Peyer's patch (tissue), 4 donors: ENCODE results near the gene CPT1B. TPM values are rescaled to one million over a fixed set of nuclear protein-coding genes. Genes with fewer than 3 reads are reported as not detected.

Source experiments
- DNase-seq, 3 donors: peaks; one replicate each; pipeline ENCODE4 v3.0.0-alpha.2; 2017 to 2019
- H3K27ac ChIP-seq, 4 donors: fragments of 200-600 bp; sonication (generic); one replicate each; pipeline ENCODE4 v1.5.1; 2016 to 2019
- H3K27me3 ChIP-seq, 2 donors: fragments of 200-600 bp; sonication (generic); one replicate each; pipeline ENCODE4 v1.5.1; 2019
- H3K36me3 ChIP-seq, 3 donors: fragments of 200-600 bp; sonication (generic); one replicate each; pipeline ENCODE4 v1.5.1; 2016 to 2019
- H3K4me1 ChIP-seq, 4 donors: fragments of 200-600 bp; sonication (generic); one replicate each; pipeline ENCODE4 v1.5.1; 2016 to 2019
- H3K4me3 ChIP-seq, 4 donors: fragments of 200-600 bp; sonication (generic); 1 replicate in 3 of 4; 2 replicates in 1 of 4; pipeline ENCODE4 v1.5.1; 2016 to 2019; ENCODE audit warnings: mild to moderate bottlenecking in 1 of 4
- H3K9me3 ChIP-seq, 4 donors: fragments of 200-600 bp; sonication (generic); one replicate each; pipeline ENCODE4 v1.5.1; 2016 to 2019; ENCODE audit warnings: mild to moderate bottlenecking in 1 of 4
- CTCF ChIP-seq, 6 experiments: fragments of 450-650 bp in 4 of 6; fragments of 200-600 bp in 2 of 6; sonication (generic) in 1 of 6; IDR thresholded peaks; one replicate each; pipeline ENCODE4 v1.5.1; 2017 to 2019; ENCODE audit warnings: antibody characterized with exemption in 6 of 6, mild to moderate bottlenecking in 3 of 6, moderate library complexity in 1 of 6
- POLR2A ChIP-seq, 2 donors: fragments of 450-650 bp; IDR thresholded peaks; one replicate each; pipeline ENCODE4 v1.5.1; 2017; ENCODE audit warnings: antibody characterized with exemption in 2 of 2, mild to moderate bottlenecking in 2 of 2, moderate library complexity in 2 of 2
- total RNA-seq, 4 donors: library from RNA; depleted of rRNA; stranded (reverse); fragments of >200 nt; gene quantifications; one replicate each; pipeline ENCODE4 v1.1.0, GENCODE V29; 2016

CPT1B gene
- total RNA-seq, 4 donors from 2014 or later: 51.2 to 133 (median 56.5) TPM

GRCh38 chr22:50607659-50608020, 29.4 kb upstream of the CPT1B start:
- peaks cover 0 to 16% of the 10 kb centered on the region in 2 donors for H3K27me3 ChIP-seq
- TF ChIP-seq POLR2A (IDR thresholded peaks at IDR 0.05): no peak
- TF ChIP-seq CTCF (IDR thresholded peaks at IDR 0.05): no peak
- H3K9me3 ChIP-seq: no peaks in the 10 kb centered on the region
- H3K4me3 ChIP-seq: no peak overlapping the region
- no peaks in the 10 kb centered on the region for H3K36me3 ChIP-seq
- peaks cover 0 to 5% (median 0%) of the 10 kb centered on the region in 4 donors for H3K4me1 ChIP-seq
- H3K27ac ChIP-seq: no peak overlapping the region
- no peak for DNase-seq

GRCh38 chr22:50606946-50607658, 28.9 kb upstream of the CPT1B start:
- no peak overlapping the region for H3K27ac ChIP-seq
- no peaks in the 10 kb centered on the region for H3K9me3 ChIP-seq
- H3K4me1 ChIP-seq: no peaks in the 10 kb centered on the region
- H3K36me3 ChIP-seq: no peaks in the 10 kb centered on the region
- H3K4me3 ChIP-seq: no peak overlapping the region
- TF ChIP-seq CTCF (IDR thresholded peaks at IDR 0.05) (no peak), POLR2A (IDR thresholded peaks at IDR 0.05) (no peak)
- no peak for DNase-seq
- peaks cover 0 to 18% of the 10 kb centered on the region in 2 donors for H3K27me3 ChIP-seq

DNA sequence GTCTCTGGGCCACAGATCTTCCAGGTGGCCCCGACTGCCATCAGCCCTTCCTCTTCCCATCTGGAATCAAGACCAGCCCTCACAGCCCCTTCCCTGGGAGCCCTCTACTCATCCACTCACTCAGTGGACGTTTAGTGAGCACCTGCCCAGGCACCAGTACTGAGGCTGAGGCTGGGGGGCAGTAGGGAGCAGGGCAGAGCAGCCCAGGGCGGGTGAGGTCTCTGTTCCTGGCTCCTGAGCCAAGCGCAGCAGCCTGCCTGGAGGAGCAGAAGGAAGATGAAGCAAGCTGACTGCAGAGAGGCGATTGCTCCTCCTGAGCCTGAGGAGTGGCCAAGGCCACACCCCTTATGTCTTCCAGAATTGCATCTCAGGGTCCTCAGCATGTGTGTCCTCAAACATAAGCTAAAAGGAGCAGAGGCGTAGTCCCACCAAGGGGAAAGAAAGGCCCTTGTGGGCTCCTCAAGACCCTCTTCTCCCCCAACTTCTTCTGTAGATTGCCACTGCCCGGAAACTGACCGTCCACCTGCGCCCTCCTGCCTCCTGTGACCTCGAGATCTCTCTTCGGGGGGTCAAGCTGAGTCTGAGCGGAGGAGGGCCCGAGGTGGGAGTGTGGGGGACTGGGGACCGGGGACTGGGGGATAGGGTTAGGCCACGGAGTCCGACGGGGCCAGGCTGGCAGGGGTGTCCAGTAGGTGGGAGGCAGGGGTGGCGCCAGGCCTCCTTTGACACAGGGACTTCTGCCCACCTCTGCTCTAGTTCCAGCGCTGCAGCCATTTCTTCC, 28.1 kb upstream of the CPT1B start:
- TF ChIP-seq CTCF (IDR thresholded peaks at IDR 0.05) (no peak), POLR2A (IDR thresholded peaks at IDR 0.05) (no peak)
- H3K27me3 ChIP-seq: peaks cover 0 to 19% of the 10 kb centered on the region in 2 donors
- no peaks in the 10 kb centered on the region for H3K9me3 ChIP-seq
- H3K4me1 ChIP-seq: no peaks in the 10 kb centered on the region
- no peak overlapping the region for H3K27ac ChIP-seq
- DNase-seq: no peak
- no peak overlapping the region for H3K4me3 ChIP-seq
- H3K36me3 ChIP-seq: no peaks in the 10 kb centered on the region

DNA sequence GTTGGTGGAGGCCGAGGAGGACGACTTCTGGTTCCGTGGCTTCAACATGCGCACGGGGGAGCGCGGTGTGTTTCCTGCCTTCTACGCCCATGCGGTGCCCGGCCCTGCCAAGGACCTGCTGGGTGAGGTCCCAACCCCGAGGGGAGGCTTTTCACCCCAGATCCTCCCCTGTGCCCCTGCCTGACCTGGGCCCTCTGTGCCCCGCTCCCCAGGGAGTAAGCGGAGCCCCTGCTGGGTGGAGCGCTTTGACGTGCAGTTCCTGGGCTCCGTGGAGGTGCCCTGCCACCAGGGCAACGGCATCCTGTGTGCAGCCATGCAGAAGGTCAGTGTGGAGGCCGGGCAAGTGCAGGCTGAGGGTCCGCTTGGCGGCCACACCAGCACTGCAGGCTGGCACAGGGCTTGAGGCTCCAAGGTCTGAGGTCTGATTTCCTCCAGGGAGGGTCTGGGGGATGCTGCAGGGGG, 27.4 kb upstream of the CPT1B start:
- H3K4me3 ChIP-seq: no peak overlapping the region
- peaks cover 0 to 6% (median 2%) of the 10 kb centered on the region in 4 donors for H3K4me1 ChIP-seq
- no peak for TF ChIP-seq CTCF (IDR thresholded peaks at IDR 0.05)
- no peak for TF ChIP-seq POLR2A (IDR thresholded peaks at IDR 0.05)
- H3K36me3 ChIP-seq: no peaks in the 10 kb centered on the region
- no peak overlapping the region for H3K27ac ChIP-seq
- no peaks in the 10 kb centered on the region for H3K9me3 ChIP-seq
- peaks cover 0 to 25% of the 10 kb centered on the region in 2 donors for H3K27me3 ChIP-seq
- DNase-seq: no peak

DNA sequence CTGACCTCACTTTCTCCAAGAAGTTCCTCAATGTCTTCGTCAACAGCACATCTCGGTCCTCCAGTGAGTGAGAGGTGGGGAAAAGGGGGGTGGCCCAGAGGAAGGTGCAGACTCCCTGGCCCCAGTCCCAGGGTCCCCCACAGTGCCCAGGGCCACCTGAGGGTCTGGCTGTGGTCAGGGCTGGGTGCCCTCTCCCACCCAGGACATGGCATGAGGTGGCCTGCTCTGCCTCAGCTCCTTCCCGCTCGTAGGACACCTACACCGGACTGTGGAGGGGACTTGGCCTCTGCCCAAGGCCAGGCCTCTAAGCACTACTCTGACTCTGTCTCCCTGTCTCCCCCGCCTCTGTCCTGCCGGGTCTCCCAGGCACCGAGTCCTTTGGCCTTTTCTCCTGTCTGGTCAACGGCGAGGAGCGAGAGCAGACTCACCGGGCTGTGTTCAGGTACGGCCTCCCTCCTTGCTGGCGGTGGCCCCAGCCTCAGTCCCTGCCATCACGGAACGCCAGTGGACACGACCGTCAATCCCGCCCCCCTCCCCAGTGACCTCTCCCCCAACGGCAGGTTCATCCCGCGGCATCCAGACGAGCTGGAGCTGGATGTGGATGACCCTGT, 26.9 kb upstream of the CPT1B start:
- Histone ChIP-seq H3K4me1 (peaks cover 0 to 9% (median 4%) of the 10 kb centered on the region in 4 donors), H3K4me3 (no peak overlapping the region), H3K27me3 (peaks cover 0 to 27% of the 10 kb centered on the region in 2 donors), H3K27ac (no peak overlapping the region), H3K9me3 (no peaks in the 10 kb centered on the region), H3K36me3 (no peaks in the 10 kb centered on the region)
- DNase-seq: no peak
- TF ChIP-seq POLR2A (IDR thresholded peaks at IDR 0.05): no peak
- no peak for TF ChIP-seq CTCF (IDR thresholded peaks at IDR 0.05)
